ENCODE data around the gene ALG14. TPM values are rescaled to one million over a fixed set of nuclear protein-coding genes. Genes with fewer than 3 reads are reported as not detected.

Gene ALG14
- total RNA-seq, 2 experiments from 2014 or later: 0.08 to 0.52 TPM

DNA sequence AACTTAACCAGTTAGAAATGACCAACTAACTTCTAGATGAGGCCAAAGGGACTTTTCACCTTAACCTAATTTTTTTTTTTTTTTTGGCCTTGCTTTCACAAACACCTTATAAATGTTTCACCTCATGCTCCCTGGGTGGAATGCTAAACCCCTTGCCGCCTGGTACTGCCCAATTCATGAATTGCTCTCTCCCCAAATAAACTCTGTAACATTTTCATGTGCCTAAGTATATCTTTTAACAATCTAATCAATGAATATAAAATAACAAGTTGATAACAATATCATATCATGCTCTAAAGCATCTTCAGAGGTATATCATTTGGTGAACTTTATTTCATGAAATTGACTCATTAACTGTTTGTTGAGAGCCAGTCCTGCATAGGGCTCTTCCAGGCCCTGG, 134.9 kb downstream of the ALG14 start:
- no peak for ATAC-seq (ENCODE audit: poor library complexity)

DNA sequence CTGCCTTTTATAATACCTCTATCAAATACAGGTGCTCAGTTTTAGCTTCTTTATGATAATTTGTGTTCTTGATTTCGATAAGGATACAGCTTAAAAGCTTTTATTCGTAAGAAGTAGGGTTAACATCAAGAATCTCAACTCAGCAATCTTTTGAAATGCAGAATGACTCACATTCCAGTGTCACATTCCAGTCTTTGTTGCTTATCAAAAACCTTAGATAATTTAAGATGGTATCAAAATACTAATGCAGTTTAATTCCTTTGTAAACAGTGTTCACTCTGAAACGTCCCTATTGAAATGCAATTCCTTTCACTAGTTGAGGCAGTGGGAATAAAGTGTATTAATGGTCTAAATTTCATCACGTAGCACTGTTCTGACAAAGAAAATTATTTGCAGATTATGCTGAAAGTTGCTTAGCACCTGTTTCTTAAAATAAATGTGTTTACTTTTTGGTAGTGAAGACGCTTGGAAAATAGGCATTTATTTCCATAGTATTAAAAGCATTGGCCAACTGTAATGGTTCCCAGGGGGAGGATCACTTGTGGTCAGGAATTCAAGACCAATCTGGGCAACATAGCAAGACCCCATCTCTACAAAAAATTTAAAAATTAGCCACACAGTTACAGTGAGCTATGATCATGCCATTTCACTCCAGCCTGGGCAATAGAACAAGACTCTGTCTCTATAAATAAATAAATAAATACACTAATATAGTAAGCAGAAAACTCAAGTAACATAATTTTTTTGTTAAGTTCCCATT, 135.7 kb downstream of the ALG14 start:
- ChIA-PET POLR2A (no interaction called here), CTCF (no interaction called here)
- H3K36me3 ChIP-seq (ENCODE audit: insufficient read depth, low read length): no peaks in the 10 kb centered on the region
- H3K27me3 ChIP-seq (ENCODE audit: control insufficient read depth in 1 of 2, insufficient read depth in 2 of 2, low read length in 2 of 2): no peaks in the 10 kb centered on the region
- H3K4me3 ChIP-seq (ENCODE audit: low read length): no peak overlapping the region
- no peaks in the 10 kb centered on the region for H3K9me3 ChIP-seq (ENCODE audit: control insufficient read depth in 1 of 2, insufficient read depth in 1 of 2, low read length in 2 of 2)
- H3K9me3 Mint-ChIP-seq: no peaks in the 10 kb centered on the region
- intact Hi-C loops (cut with DNase I, micrococcal nuclease): no loop called here
- H3K27me3 Mint-ChIP-seq: peaks cover 5% of the 10 kb centered on the region
- TF ChIP-seq, protein P1, sequence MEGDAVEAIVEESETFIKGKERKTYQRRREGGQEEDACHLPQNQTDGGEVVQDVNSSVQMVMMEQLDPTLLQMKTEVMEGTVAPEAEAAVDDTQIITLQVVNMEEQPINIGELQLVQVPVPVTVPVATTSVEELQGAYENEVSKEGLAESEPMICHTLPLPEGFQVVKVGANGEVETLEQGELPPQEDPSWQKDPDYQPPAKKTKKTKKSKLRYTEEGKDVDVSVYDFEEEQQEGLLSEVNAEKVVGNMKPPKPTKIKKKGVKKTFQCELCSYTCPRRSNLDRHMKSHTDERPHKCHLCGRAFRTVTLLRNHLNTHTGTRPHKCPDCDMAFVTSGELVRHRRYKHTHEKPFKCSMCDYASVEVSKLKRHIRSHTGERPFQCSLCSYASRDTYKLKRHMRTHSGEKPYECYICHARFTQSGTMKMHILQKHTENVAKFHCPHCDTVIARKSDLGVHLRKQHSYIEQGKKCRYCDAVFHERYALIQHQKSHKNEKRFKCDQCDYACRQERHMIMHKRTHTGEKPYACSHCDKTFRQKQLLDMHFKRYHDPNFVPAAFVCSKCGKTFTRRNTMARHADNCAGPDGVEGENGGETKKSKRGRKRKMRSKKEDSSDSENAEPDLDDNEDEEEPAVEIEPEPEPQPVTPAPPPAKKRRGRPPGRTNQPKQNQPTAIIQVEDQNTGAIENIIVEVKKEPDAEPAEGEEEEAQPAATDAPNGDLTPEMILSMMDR (IDR thresholded peaks at IDR 0.05): no peak
- no peaks in the 10 kb centered on the region for H3K4me1 Mint-ChIP-seq (ENCODE audit: low read depth)
- DNase-seq (no peak), ATAC-seq (ENCODE audit: poor library complexity) (no peak)
- H3K27ac Mint-ChIP-seq: no peak overlapping the region
- H3K4me3 Mint-ChIP-seq: no peak overlapping the region
- no peaks in the 10 kb centered on the region for H3K4me1 ChIP-seq (ENCODE audit: insufficient read depth, low read length)
- H3K27ac ChIP-seq (ENCODE audit: low read depth in 1 of 2, low read length in 2 of 2): no peak overlapping the region
- no peaks in the 10 kb centered on the region for H3K36me3 Mint-ChIP-seq (ENCODE audit: low read depth)

More for the DNA sequence above, 134.9 kb downstream of the ALG14 start:
- no peaks in the 10 kb centered on the region for H3K36me3 ChIP-seq (ENCODE audit: insufficient read depth, low read length)
- TF ChIP-seq, protein P1 (IDR thresholded peaks at IDR 0.05): no peak
- Mint-ChIP-seq H3K9me3 (no peaks in the 10 kb centered on the region), H3K27me3 (peaks cover 5% of the 10 kb centered on the region), H3K27ac (no peak overlapping the region), H3K36me3 (ENCODE audit: low read depth) (no peaks in the 10 kb centered on the region), H3K4me3 (no peak overlapping the region), H3K4me1 (ENCODE audit: low read depth) (no peaks in the 10 kb centered on the region)
- H3K4me3 ChIP-seq (ENCODE audit: low read length): no peak overlapping the region
- DNase-seq: no peak
- POLR2A ChIA-PET: no interaction called here
- H3K27me3 ChIP-seq (ENCODE audit: control insufficient read depth in 1 of 2, insufficient read depth in 2 of 2, low read length in 2 of 2): no peaks in the 10 kb centered on the region
- no peaks in the 10 kb centered on the region for H3K9me3 ChIP-seq (ENCODE audit: control insufficient read depth in 1 of 2, insufficient read depth in 1 of 2, low read length in 2 of 2)
- H3K4me1 ChIP-seq (ENCODE audit: insufficient read depth, low read length): no peaks in the 10 kb centered on the region
- intact Hi-C loops (cut with DNase I, micrococcal nuclease): no loop called here
- H3K27ac ChIP-seq (ENCODE audit: low read depth in 1 of 2, low read length in 2 of 2): no peak overlapping the region
- CTCF ChIA-PET: no interaction called here

DNA sequence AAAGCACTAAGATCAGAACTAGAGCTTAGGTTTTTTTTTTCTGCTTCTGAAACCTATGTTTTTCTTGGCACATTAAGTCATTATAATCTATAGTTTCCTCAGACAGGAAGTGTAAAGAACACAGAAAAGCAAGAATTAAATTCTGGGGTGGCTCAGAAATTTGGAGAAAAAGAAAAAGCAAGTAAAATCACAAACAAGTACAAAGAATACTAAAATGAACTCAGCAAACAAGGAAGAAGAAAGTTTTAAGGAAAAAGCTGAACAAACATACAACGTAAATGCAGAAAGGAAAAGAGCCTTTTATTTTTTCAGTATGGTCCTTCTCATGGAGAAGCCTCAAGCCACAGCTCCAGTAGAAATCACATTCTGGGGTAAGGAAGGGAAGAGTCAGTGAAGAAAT, 137.3 kb downstream of the ALG14 start:
- no peaks in the 10 kb centered on the region for H3K4me1 ChIP-seq (ENCODE audit: insufficient read depth, low read length)
- Mint-ChIP-seq H3K4me1 (ENCODE audit: low read depth) (no peaks in the 10 kb centered on the region), H3K27ac (no peak overlapping the region), H3K9me3 (no peaks in the 10 kb centered on the region), H3K27me3 (peaks cover 5% of the 10 kb centered on the region), H3K36me3 (ENCODE audit: low read depth) (no peaks in the 10 kb centered on the region), H3K4me3 (no peak overlapping the region)
- no peaks in the 10 kb centered on the region for H3K36me3 ChIP-seq (ENCODE audit: insufficient read depth, low read length)
- H3K27me3 ChIP-seq (ENCODE audit: control insufficient read depth in 1 of 2, insufficient read depth in 2 of 2, low read length in 2 of 2): no peaks in the 10 kb centered on the region
- H3K9me3 ChIP-seq (ENCODE audit: control insufficient read depth in 1 of 2, insufficient read depth in 1 of 2, low read length in 2 of 2): no peaks in the 10 kb centered on the region
- DNase-seq (no peak), ATAC-seq (ENCODE audit: poor library complexity) (no peak)
- no peak overlapping the region for H3K27ac ChIP-seq (ENCODE audit: low read depth in 1 of 2, low read length in 2 of 2)
- TF ChIP-seq, protein P1 (IDR thresholded peaks at IDR 0.05): no peak
- CTCF ChIA-PET: no interaction called here
- POLR2A ChIA-PET: no interaction called here
- H3K4me3 ChIP-seq (ENCODE audit: low read length): no peak overlapping the region
- intact Hi-C loops (cut with DNase I, micrococcal nuclease): no loop called here
